Measurements from ENCODE around the gene FAM83G. TPM values are rescaled to one million over a fixed set of nuclear protein-coding genes. Genes with fewer than 3 reads are reported as not detected.

Gene FAM83G
- total and polyA plus RNA-seq, 3 donors from 2014 or later, result 2.5 to 4.7 (median 4.6) TPM

DNA sequence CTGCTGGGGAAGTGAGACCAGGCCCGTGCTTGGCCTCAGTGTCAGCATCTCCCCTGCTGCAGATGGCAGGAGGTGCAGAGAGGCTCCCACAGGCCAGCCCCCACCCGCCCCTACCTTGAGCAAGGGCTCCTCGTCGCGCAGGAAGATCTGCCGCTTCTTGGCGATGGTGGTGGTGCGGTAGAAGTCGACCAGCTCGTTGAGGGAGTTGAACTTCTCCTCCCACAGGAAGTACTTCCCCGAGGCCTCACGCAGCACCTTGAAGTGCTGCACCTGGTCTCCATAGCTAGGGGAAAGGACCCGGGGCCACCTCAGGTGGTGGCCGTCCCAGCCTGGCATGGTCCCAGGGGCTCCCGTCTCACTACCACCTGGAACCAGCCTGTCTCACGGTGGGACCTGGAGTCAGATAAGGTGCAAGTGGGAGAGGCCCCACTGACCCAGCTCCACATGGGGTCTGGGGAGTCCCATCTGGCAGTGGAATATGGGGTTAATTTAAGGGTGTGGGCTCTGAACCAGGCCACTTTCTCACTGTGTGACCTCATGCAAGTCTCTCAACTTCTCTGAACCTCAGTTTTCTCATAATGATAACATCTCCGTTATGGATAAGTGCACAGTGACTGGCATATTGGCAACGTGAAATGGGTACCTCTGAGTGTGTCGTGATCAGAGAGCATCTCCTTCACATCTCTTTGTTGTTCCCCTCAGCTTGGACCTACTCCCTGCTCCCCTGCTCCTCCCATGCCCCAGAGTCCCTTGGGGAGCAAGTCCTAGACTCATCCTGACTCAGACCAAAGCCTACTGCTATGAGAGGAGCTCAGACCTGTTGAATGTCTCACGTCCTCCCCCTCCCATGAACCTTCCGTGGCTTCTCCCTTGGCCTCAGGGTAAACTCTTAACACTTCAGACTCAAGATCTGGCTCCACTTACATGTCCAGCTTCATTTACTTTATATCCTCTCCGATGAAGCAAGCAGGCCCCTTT, 19.8 kb upstream of the FAM83G start:
- intact Hi-C loops (cut with DNase I; ENCODE audit: low total_unique reads), result no loop called here
- Histone ChIP-seq H3K4me3 (no peak overlapping the region), H3K27ac (no peak overlapping the region), H3K36me3 (ENCODE audit: low read depth, missing control alignments) (no peaks in the 10 kb centered on the region), H3K4me1 (no peaks in the 10 kb centered on the region), H3K27me3 (no peaks in the 10 kb centered on the region), H3K9me3 (no peaks in the 10 kb centered on the region)
- DNase-seq, result no peak
- TF ChIP-seq, protein P1, sequence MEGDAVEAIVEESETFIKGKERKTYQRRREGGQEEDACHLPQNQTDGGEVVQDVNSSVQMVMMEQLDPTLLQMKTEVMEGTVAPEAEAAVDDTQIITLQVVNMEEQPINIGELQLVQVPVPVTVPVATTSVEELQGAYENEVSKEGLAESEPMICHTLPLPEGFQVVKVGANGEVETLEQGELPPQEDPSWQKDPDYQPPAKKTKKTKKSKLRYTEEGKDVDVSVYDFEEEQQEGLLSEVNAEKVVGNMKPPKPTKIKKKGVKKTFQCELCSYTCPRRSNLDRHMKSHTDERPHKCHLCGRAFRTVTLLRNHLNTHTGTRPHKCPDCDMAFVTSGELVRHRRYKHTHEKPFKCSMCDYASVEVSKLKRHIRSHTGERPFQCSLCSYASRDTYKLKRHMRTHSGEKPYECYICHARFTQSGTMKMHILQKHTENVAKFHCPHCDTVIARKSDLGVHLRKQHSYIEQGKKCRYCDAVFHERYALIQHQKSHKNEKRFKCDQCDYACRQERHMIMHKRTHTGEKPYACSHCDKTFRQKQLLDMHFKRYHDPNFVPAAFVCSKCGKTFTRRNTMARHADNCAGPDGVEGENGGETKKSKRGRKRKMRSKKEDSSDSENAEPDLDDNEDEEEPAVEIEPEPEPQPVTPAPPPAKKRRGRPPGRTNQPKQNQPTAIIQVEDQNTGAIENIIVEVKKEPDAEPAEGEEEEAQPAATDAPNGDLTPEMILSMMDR (IDR thresholded peaks at IDR 0.05), result no peak
- TF ChIP-seq POLR2A (IDR thresholded peaks at IDR 0.05), result no peak
- 80 to 83% methylated on average over 17 to 22 of the region's 22 CpGs for WGBS, 2 donors

DNA sequence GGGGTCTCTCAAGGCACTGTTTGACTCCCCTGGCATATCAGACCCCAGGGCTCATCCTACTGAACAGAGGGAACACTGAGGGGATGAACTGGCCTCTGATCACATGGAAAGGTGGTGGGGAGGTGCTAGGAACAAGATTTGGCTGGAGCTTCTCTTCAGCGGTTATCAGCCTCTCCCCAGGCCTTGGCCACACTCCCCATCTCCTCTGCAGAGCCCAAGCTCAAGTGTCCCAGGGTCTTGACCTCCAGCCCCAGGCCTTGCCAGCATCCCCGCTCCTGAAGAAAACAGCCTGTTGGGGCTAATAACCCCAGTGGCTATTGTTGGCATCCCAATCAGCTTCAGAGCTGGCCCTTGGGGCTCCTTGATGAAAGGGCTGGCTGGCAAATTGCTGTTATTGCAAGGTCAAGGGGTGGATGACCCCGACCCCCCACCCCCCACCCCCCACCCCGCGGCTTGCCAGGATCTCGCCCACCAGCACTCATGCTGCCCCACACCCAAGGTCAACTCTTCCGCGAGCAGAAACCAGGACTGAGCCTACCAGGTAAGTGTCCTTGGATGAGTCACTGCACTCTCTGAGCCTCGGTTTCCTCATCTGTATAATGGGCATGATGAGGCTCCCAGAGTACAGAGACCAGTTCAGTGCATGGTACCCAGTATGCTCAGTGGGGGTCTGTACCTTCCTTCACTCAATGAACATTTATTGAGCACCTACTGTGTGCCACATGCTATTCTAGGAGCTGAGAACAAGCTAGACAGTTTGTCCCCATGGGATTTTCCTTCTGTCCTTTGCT, 18.8 kb upstream of the FAM83G start:
- Histone ChIP-seq H3K27me3 (no peaks in the 10 kb centered on the region), H3K4me3 (no peak overlapping the region), H3K4me1 (no peaks in the 10 kb centered on the region), H3K36me3 (ENCODE audit: low read depth, missing control alignments) (no peaks in the 10 kb centered on the region), H3K9me3 (no peaks in the 10 kb centered on the region), H3K27ac (no peak overlapping the region)
- no peak for DNase-seq
- TF ChIP-seq, protein P1 (IDR thresholded peaks at IDR 0.05), result no peak
- TF ChIP-seq POLR2A (IDR thresholded peaks at IDR 0.05), result no peak
- intact Hi-C loops (cut with DNase I; ENCODE audit: low total_unique reads), result no loop called here
- WGBS, 2 donors, result 83 to 91% methylated on average over 3 to 9 of the region's 9 CpGs

DNA sequence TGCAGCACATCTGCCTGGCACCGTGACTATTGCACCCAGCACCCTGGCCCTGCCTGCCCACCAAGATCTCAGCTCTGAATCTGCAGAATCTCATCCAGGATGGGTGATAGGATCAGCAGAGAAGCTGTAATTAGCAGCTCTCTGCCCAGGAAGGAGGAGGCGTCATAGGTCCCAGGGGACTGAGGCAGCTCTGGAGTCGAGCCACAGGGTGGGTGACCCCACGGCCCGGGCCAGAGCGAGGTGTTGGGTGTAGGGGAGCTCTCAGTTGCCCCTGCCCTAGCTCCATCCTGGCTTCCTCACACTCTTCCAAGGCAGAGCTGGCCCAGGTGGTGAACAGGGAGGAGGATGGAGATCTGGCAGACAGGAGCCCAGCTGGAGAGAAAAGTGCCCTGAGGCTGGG, 18.2 kb upstream of the FAM83G start:
- Histone ChIP-seq H3K9me3 (no peaks in the 10 kb centered on the region), H3K4me3 (no peak overlapping the region), H3K4me1 (no peaks in the 10 kb centered on the region), H3K27ac (no peak overlapping the region), H3K27me3 (no peaks in the 10 kb centered on the region), H3K36me3 (ENCODE audit: low read depth, missing control alignments) (no peaks in the 10 kb centered on the region)
- WGBS, 2 donors, result 88 to 90% methylated on average over 3 to 6 of the region's 6 CpGs
- intact Hi-C loops (cut with DNase I; ENCODE audit: low total_unique reads), result no loop called here
- DNase-seq, result no peak
- TF ChIP-seq, protein P1 (IDR thresholded peaks at IDR 0.05), result no peak
- TF ChIP-seq POLR2A (IDR thresholded peaks at IDR 0.05), result no peak

DNA sequence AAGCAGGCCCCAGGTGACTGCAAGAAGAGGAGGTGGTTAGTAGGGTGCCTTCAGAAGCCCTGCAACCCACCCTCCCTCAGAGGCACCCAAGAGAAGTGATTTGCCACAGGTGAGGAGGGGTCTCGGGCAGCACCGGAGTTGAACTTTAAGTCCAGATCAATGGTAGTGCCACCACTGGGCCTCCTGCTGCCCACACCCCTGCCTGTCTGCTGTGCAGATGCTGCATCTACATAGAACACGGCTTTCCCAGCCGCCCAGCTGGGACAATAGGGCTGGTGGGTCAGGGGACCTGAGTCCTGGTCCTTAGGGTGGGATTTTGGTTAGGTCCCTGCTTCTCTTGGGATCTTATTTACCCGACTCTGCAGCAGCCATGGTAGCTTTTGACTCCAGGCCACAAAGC, 17.6 kb upstream of the FAM83G start:
- 93 to 98% methylated on average over 5 of the region's 5 CpGs for WGBS, 2 donors
- Histone ChIP-seq H3K4me1 (no peaks in the 10 kb centered on the region), H3K36me3 (ENCODE audit: low read depth, missing control alignments) (no peaks in the 10 kb centered on the region), H3K27ac (no peak overlapping the region), H3K4me3 (no peak overlapping the region), H3K9me3 (no peaks in the 10 kb centered on the region), H3K27me3 (no peaks in the 10 kb centered on the region)
- intact Hi-C loops (cut with DNase I; ENCODE audit: low total_unique reads), result no loop called here
- no peak for DNase-seq
- TF ChIP-seq, protein P1 (IDR thresholded peaks at IDR 0.05), result no peak
- TF ChIP-seq POLR2A (IDR thresholded peaks at IDR 0.05), result no peak

Data from testis (tissue), 3 donors.